Keratinocyte (primary cell): ENCODE measurements around the gene IFNA6. TPM values are rescaled to one million over a fixed set of nuclear protein-coding genes. Genes with fewer than 3 reads are reported as not detected.

ENCODE experiments used
- DNase-seq: peaks from one replicate; pipeline ENCODE4 v3.0.0-alpha.2; 2011; ENCODE audit warnings: low read depth, missing footprints, low spot score
- FAIRE-seq: peaks from 2 replicates; lab custom pipeline; 2011; peaks lifted over from hg19 to GRCh38; lab: Jason Lieb, UNC
- H2AFZ ChIP-seq: 2 replicates; pipeline ENCODE4 v1.6.0; 2012; ENCODE audit warnings: low read length, control low read depth, inconsistent platforms; ENCODE audit not compliant: control insufficient read depth
- H3K27ac ChIP-seq: 2 replicates; pipeline ENCODE4 v1.5.1; 2011; ENCODE audit warnings: low read length; ENCODE audit not compliant: control insufficient read depth, insufficient read depth
- H3K27me3 ChIP-seq: 3 replicates; pipeline ENCODE4 v1.6.0; 2011; ENCODE audit warnings: low read length; ENCODE audit not compliant: control insufficient read depth, insufficient read depth; ENCODE audit errors: extremely low read depth
- H3K36me3 ChIP-seq, 2 experiments: 2 replicates in 1 of 2; 3 replicates in 1 of 2; pipeline ENCODE4 v1.5.1; 2011; ENCODE audit warnings: low read length in 2 of 2, mild to moderate bottlenecking in 1 of 2; ENCODE audit not compliant: control insufficient read depth in 2 of 2, insufficient read depth in 2 of 2; ENCODE audit errors: extremely low read depth in 1 of 2
- H3K4me1 ChIP-seq: 3 replicates; pipeline ENCODE4 v1.5.1; 2011; ENCODE audit warnings: low read length; ENCODE audit not compliant: control insufficient read depth, insufficient read depth; ENCODE audit errors: extremely low read depth
- H3K4me2 ChIP-seq: 3 replicates; pipeline ENCODE4 v1.6.0; 2011; ENCODE audit warnings: low read depth, low read length; ENCODE audit not compliant: control insufficient read depth, insufficient read depth; ENCODE audit errors: extremely low read depth
- H3K4me3 ChIP-seq, 3 experiments: fragments of 200-600 bp in 1 of 3; sonication (generic) in 1 of 3; 2 replicates in 2 of 3; 3 replicates in 1 of 3; pipeline ENCODE4 v1.5.1; 2011 to 2016; ENCODE audit warnings: low read length in 3 of 3, mild to moderate bottlenecking in 3 of 3, control low read depth in 2 of 3, inconsistent platforms in 1 of 3, low read depth in 1 of 3, mixed read lengths in 1 of 3, mixed run types in 1 of 3, moderate library complexity in 1 of 3; ENCODE audit not compliant: control insufficient read depth in 2 of 3, insufficient read depth in 2 of 3; ENCODE audit errors: extremely low read depth in 1 of 3
- H3K79me2 ChIP-seq: 2 replicates; pipeline ENCODE4 v1.6.0; 2012; ENCODE audit warnings: low read length; ENCODE audit not compliant: control insufficient read depth, insufficient read depth
- H3K9ac ChIP-seq: 3 replicates; pipeline ENCODE4 v1.6.0; 2011; ENCODE audit warnings: low read length; ENCODE audit not compliant: control insufficient read depth, insufficient read depth; ENCODE audit errors: extremely low read depth
- H3K9me1 ChIP-seq: 3 replicates; pipeline ENCODE4 v1.6.0; 2011; ENCODE audit warnings: low read length; ENCODE audit not compliant: control insufficient read depth, insufficient read depth; ENCODE audit errors: extremely low read depth
- H3K9me3 ChIP-seq: 2 replicates; pipeline ENCODE4 v1.5.1; 2012; ENCODE audit warnings: low read depth, low read length; ENCODE audit not compliant: control insufficient read depth
- H4K20me1 ChIP-seq: 3 replicates; pipeline ENCODE4 v1.6.0; 2011; ENCODE audit warnings: low read length; ENCODE audit not compliant: control insufficient read depth, insufficient read depth; ENCODE audit errors: extremely low read depth
- EZH2 ChIP-seq: IDR thresholded peaks from one replicate; pipeline ENCODE4 v1.6.1; 2012; ENCODE audit warnings: inconsistent platforms, mild to moderate bottlenecking, low read length, moderate library complexity
- dilution Hi-C: fragments of 300-500 bp; cut with MboI; formaldehyde crosslinking; loops from one replicate; pipeline ENCODE4 v1.7.0; 2020; ENCODE audit warnings: low sequenced_read_pairs; ENCODE audit not compliant: extremely low pct_ligation_motif_present
- polyA plus RNA-seq, 5 experiments: library from polyadenylated mRNA; depleted of rRNA in 3 of 5; stranded (reverse) in 3 of 5; stranded (forward) in 1 of 5; unstranded in 1 of 5; fragments of >200 nt; gene quantifications; 1 replicate in 1 of 5; 2 replicates in 3 of 5; 3 replicates in 1 of 5; pipeline versions ENCODE4 v1.2.1 to v1.2.3, GENCODE V29; 2011 to 2012; ENCODE audit warnings: missing spikeins in 2 of 5, low read depth in 1 of 5, low replicate concordance in 1 of 5
- TF ChIP-seq, protein P1 (sequence below), 3 experiments: IDR thresholded peaks in 1 of 3; conservative IDR thresholded peaks in 1 of 3; optimal IDR thresholded peaks in 1 of 3; 2 replicates in 2 of 3; 3 replicates in 1 of 3; pipeline versions ENCODE3 to v1.5.1; 2011; ENCODE audit warnings: low read length in 3 of 3, mild to moderate bottlenecking in 3 of 3, moderate library complexity in 2 of 3, control low read depth in 1 of 3, inconsistent platforms in 1 of 3; ENCODE audit not compliant: insufficient read depth in 2 of 3; ENCODE audit errors: extremely low read depth in 1 of 3

IFNA6 gene
- polyA plus RNA-seq, 1 donor (not counting 4 experiments of a cell fraction or from before 2014, with no cell fraction given) = not detected

DNA sequence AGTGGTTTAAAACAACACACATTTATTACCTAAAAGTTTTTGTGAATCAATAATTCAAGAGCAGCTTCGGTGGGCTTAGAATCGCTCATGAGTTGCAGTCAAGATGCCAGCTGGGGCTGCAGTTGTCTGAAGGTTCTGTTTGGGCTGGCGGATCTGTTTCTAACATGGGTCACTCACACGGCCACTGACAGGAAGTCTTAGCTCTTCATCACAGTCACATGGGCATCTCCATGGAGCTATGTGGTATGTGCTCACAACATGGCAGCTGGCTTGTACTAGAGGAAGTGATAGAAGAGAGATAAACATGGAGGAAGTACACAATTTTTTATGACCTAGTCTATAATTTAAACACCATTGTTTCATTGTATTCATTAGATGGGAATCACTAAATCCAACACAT, 26.6 kb downstream of the IFNA6 start:
- H3K9ac ChIP-seq = no peak overlapping the region
- peaks cover 13% of the 10 kb centered on the region for H3K79me2 ChIP-seq
- no peak for DNase-seq
- H3K27ac ChIP-seq = no peak overlapping the region
- no peaks in the 10 kb centered on the region for H3K27me3 ChIP-seq
- H3K9me1 ChIP-seq = no peaks in the 10 kb centered on the region
- H3K4me2 ChIP-seq = no peak overlapping the region
- H2AFZ ChIP-seq = no peak overlapping the region
- H3K4me1 ChIP-seq = no peaks in the 10 kb centered on the region
- no peak overlapping the region for H3K4me3 ChIP-seq
- H4K20me1 ChIP-seq = no peaks in the 10 kb centered on the region
- no peaks in the 10 kb centered on the region for H3K9me3 ChIP-seq
- FAIRE-seq = no peak
- dilution Hi-C loops = no loop called here
- peaks cover 5% of the 10 kb centered on the region in 2 experiments for H3K36me3 ChIP-seq
- no peak for TF ChIP-seq EZH2
- TF ChIP-seq, protein P1, sequence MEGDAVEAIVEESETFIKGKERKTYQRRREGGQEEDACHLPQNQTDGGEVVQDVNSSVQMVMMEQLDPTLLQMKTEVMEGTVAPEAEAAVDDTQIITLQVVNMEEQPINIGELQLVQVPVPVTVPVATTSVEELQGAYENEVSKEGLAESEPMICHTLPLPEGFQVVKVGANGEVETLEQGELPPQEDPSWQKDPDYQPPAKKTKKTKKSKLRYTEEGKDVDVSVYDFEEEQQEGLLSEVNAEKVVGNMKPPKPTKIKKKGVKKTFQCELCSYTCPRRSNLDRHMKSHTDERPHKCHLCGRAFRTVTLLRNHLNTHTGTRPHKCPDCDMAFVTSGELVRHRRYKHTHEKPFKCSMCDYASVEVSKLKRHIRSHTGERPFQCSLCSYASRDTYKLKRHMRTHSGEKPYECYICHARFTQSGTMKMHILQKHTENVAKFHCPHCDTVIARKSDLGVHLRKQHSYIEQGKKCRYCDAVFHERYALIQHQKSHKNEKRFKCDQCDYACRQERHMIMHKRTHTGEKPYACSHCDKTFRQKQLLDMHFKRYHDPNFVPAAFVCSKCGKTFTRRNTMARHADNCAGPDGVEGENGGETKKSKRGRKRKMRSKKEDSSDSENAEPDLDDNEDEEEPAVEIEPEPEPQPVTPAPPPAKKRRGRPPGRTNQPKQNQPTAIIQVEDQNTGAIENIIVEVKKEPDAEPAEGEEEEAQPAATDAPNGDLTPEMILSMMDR (optimal IDR thresholded peaks at IDR 0.05 in 1 of 3, IDR thresholded peaks at IDR 0.05 in 1 of 3, conservative IDR thresholded peaks at IDR 0.05 in 1 of 3; ENCODE audit: extremely low read depth in 1 of 3, insufficient read depth in 2 of 3, low read length in 3 of 3) = no peak

DNA sequence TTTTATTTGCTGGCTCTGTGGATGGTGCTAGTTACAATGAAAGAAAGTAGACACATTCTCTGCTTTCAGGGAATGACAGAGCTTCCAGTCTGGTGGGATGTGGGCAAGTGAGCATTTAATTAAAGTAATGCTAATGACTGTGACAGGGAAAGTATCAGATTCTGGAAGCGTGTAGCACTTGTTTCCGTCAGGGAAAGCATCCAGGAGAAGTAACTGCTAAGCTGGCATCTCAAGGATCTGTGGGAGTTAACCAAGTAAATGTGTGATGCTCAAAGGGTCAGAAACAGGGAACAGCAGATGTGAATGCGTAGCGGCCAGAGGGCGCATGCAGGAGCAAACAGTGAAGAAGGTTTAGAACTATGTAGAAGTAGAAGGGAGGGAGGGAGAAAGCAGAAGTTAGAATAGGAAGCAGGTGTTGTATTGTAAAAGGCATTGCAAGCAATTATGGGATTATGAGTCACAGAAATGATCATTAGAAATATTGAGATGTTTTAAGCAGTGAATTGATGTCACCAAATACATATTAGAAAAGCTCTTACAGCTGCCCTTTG, 27.7 kb downstream of the IFNA6 start:
- Histone ChIP-seq H3K4me2 (no peak overlapping the region), H4K20me1 (no peaks in the 10 kb centered on the region), H3K4me3 (no peak overlapping the region), H3K4me1 (peaks cover 3% of the 10 kb centered on the region), H3K9me1 (no peaks in the 10 kb centered on the region), H2AFZ (no peak overlapping the region), H3K36me3 (peaks cover 5% of the 10 kb centered on the region in 2 experiments), H3K27me3 (no peaks in the 10 kb centered on the region), H3K79me2 (peaks cover 4% of the 10 kb centered on the region), H3K9ac (no peak overlapping the region), H3K9me3 (no peaks in the 10 kb centered on the region), H3K27ac (no peak overlapping the region)
- TF ChIP-seq, protein P1 (optimal IDR thresholded peaks at IDR 0.05 in 1 of 3, IDR thresholded peaks at IDR 0.05 in 1 of 3, conservative IDR thresholded peaks at IDR 0.05 in 1 of 3; ENCODE audit: extremely low read depth in 1 of 3, insufficient read depth in 2 of 3, low read length in 3 of 3) = no peak
- no peak for TF ChIP-seq EZH2
- dilution Hi-C loops = no loop called here
- DNase-seq = no peak
- FAIRE-seq = no peak
